Posterior cingulate gyrus (tissue), 11 donors: ENCODE measurements around the gene EGLN1.
A peak's percentile ranks its signal among the peaks of the same experiment; 100 is the strongest.

Experiments used
- DNase-seq, 10 donors: peaks; one replicate each; pipeline versions ENCODE4 v3.0.0 to v3.0.0-alpha.2; 2020 to 2021; ENCODE audit warnings: mixed read lengths in 3 of 10
- intact Hi-C: fragments of 100-400 bp; cut with DNase I; formaldehyde crosslinking; loops from one replicate; pipeline ENCODE4 v1.15.1; 2023

The EGLN1 gene

GRCh38 chr1:231337043-231337471 is 85.0 kb downstream of the EGLN1 start:
- peak in 3 of 10 donors; percentile 6 to 87 (median 12) for DNase-seq
- intact Hi-C loops = loop anchor here (2.0 to 5.0 kb wide), 2 partner anchors 84 to 95 kb away; partner anchors contain the start of gene GNPAT

- DNase-seq = no peak
- intact Hi-C loops = loop anchor here (2.0 to 5.0 kb wide), 2 partner anchors 85 to 94 kb away; partner anchors contain the start of gene GNPAT
Observed at GRCh38 chr1:231335663-231336602, 86.2 kb downstream of the EGLN1 start.

GRCh38 chr1:231334952-231335351 is 87.1 kb downstream of the EGLN1 start:
- DNase-seq = no peak
- intact Hi-C loops = loop anchor here (5.0 kb wide), 1 partner anchor 93 kb away; the partner anchor contains the start of gene GNPAT

GRCh38 chr1:231334079-231334666 is 87.9 kb downstream of the EGLN1 start:
- intact Hi-C loops = no loop called here
- no peak for DNase-seq

- intact Hi-C loops = no loop called here
- no peak for DNase-seq
Observed at GRCh38 chr1:231332761-231333160, 89.3 kb downstream of the EGLN1 start.

GRCh38 chr1:231329483-231329882 is 92.6 kb downstream of the EGLN1 start:
- intact Hi-C loops = no loop called here

GRCh38 chr1:231327617-231328016 is 94.5 kb downstream of the EGLN1 start:
- no peak for DNase-seq
- intact Hi-C loops = no loop called here

More at GRCh38 chr1:231329483-231329882, 92.6 kb downstream of the EGLN1 start:
- DNase-seq = no peak

- DNase-seq = no peak
- intact Hi-C loops = no loop called here
Observed at GRCh38 chr1:231326248-231326647, 95.8 kb downstream of the EGLN1 start.

- intact Hi-C loops = no loop called here
- no peak for DNase-seq
Observed at GRCh38 chr1:231324660-231325059, 97.4 kb downstream of the EGLN1 start.

GRCh38 chr1:231322880-231323530 is 99.1 kb downstream of the EGLN1 start:
- no peak for DNase-seq
- intact Hi-C loops = no loop called here

- DNase-seq = no peak
- intact Hi-C loops = no loop called here
Observed at GRCh38 chr1:231319080-231319479, 103.0 kb downstream of the EGLN1 start.

GRCh38 chr1:231318568-231318967 is 103.5 kb downstream of the EGLN1 start:
- no peak for DNase-seq
- intact Hi-C loops = no loop called here

GRCh38 chr1:231318015-231318355 is 104.1 kb downstream of the EGLN1 start:
- DNase-seq = no peak
- intact Hi-C loops = no loop called here

- DNase-seq = no peak
- intact Hi-C loops = no loop called here
Observed at GRCh38 chr1:231317306-231318014, 104.6 kb downstream of the EGLN1 start.

- peak in 1 of 10 donors; percentile 61 for DNase-seq
- intact Hi-C loops = no loop called here
Observed at GRCh38 chr1:231315887-231316286, 106.2 kb downstream of the EGLN1 start.
